Adrenal gland (tissue), 12 donors: ENCODE measurements around the gene MMP15. TPM values are rescaled to one million over a fixed set of nuclear protein-coding genes. Genes with fewer than 3 reads are reported as not detected.

ENCODE experiments used
- DNase-seq, 7 donors: peaks; one replicate each; pipeline ENCODE4 v3.0.0-alpha.2; 2019 to 2020
- H3K27ac ChIP-seq, 5 donors: fragments of 200-600 bp; sonication (generic) in 4 of 5; 1 replicate in 3 of 5; 2 replicates in 2 of 5; pipeline versions ENCODE4 v1.5.1 to v1.8.0; 2016 to 2020; ENCODE audit warnings: mild to moderate bottlenecking in 1 of 5
- H3K27me3 ChIP-seq: fragments of 200-600 bp; 2 replicates; pipeline ENCODE4 v1.8.0; 2021
- H3K36me3 ChIP-seq, 2 donors: fragments of 200-600 bp; replicated peaks in 1 of 2; 1 replicate in 1 of 2; 2 replicates in 1 of 2; pipeline versions ENCODE4 v1.5.1 to v1.8.0; 2018 to 2022
- H3K4me1 ChIP-seq, 2 donors: fragments of 200-600 bp; replicated peaks in 1 of 2; 1 replicate in 1 of 2; 2 replicates in 1 of 2; pipeline versions ENCODE4 v1.5.1 to v1.8.0; 2018 to 2021
- H3K4me3 ChIP-seq, 4 donors: fragments of 200-600 bp; sonication (generic) in 3 of 4; one replicate each; pipeline ENCODE4 v1.5.1; 2016 to 2018
- H3K9me3 ChIP-seq, 3 donors: fragments of 200-600 bp; sonication (generic) in 1 of 3; replicated peaks in 1 of 3; 1 replicate in 2 of 3; 2 replicates in 1 of 3; pipeline versions ENCODE4 v1.5.1 to v1.8.0; 2016 to 2021
- CTCF ChIP-seq, 6 experiments: fragments of 450-650 bp in 4 of 6; fragments of 200-600 bp in 2 of 6; sonication (generic) in 1 of 6; IDR thresholded peaks; 1 replicate in 5 of 6; 2 replicates in 1 of 6; pipeline versions ENCODE4 v1.5.1 to v1.8.0; 2016 to 2021; ENCODE audit warnings: antibody characterized with exemption in 6 of 6, mild to moderate bottlenecking in 2 of 6, moderate library complexity in 1 of 6
- POLR2A ChIP-seq, 2 donors: fragments of 450-650 bp; IDR thresholded peaks; one replicate each; pipeline ENCODE4 v1.6.1; 2017; ENCODE audit warnings: antibody characterized with exemption in 2 of 2, mild to moderate bottlenecking in 2 of 2, moderate library complexity in 1 of 2
- WGBS, 4 donors: extraction: QIAGEN DNeasy Blood & Tissue Kit in 2 of 4; methylation state at CpG; one replicate each; pipeline versions ENCODE4 v1.1.5 to v1.1.7; 2013 to 2017; 5-methylcytosine and 5-hydroxymethylcytosine counted together
- intact Hi-C, 2 donors: fragments of 100-400 bp; cut with DNase I; formaldehyde crosslinking; loops; one replicate each; pipeline versions ENCODE4 v1.14.1 to v1.15.0; 2022 to 2023
- polyA plus RNA-seq, 3 donors: library from polyadenylated mRNA; stranded (reverse); fragments of 200-250 nt in 2 of 3; fragments of 350-450 nt in 1 of 3; fragmentation: Illumina TruSeq in 1 of 3; extraction: RNeasy Lipid Tissue Mini Kit (QIAGEN cat#74804) in 1 of 3; gene quantifications; one replicate each; pipeline ENCODE4 v1.2.3, GENCODE V29; 2013 to 2014
- total RNA-seq, 9 donors: library from RNA; depleted of rRNA in 4 of 9; stranded (reverse); fragments of >200 nt in 4 of 9; fragments of 120-200 nt in 1 of 9; fragmentation: NEBNext Ultra II Directional in 1 of 9; extraction: Animal tissue kit (Norgen Biotek cat#: 25700) in 1 of 9; gene quantifications; one replicate each; pipeline versions ENCODE4 v1.1.0 to v1.2.4, GENCODE V29; 2013 to 2023
- donor health status: healthy with polysubstance abuse.
- donor health status: Bipolar disorder and iron deficiency.
- donor health status: DM: yes; HTN: yes; CAD: no.
- donor health status: DM: no; HTN: no; CAD: no.
- donor health status: DM: no; HTN: no; CAD: no.
- donor health status: DM: yes; HTN: yes; CAD: no.

The MMP15 gene
- total and polyA plus RNA-seq, 12 donors = 2.5 to 11.4 (median 7.2) TPM

- 70 to 89% (median 86%) methylated on average over 4 of the region's 4 CpGs for WGBS, 4 donors
- TF ChIP-seq CTCF (IDR thresholded peaks at IDR 0.05) (no peak), POLR2A (IDR thresholded peaks at IDR 0.05) (no peak)
- no peaks in the 10 kb centered on the region for H3K27me3 ChIP-seq
- intact Hi-C loops = loop anchor here (5.0 to 10.0 kb wide), 3 partner anchors 52 to 410 kb away; no protein-coding TSS in a partner anchor
- H3K27ac ChIP-seq = no peak overlapping the region
- no peak overlapping the region for H3K4me3 ChIP-seq
- DNase-seq = no peak
- H3K9me3 ChIP-seq = no peaks in the 10 kb centered on the region
- peaks cover 0 to 22% of the 10 kb centered on the region in 2 donors for H3K36me3 ChIP-seq
- peaks cover 5 to 8% of the 10 kb centered on the region in 2 donors for H3K4me1 ChIP-seq
These were observed 31.2 kb upstream of the MMP15 start for GRCh38 chr16:57994361-57994760.

- TF ChIP-seq POLR2A (IDR thresholded peaks at IDR 0.05) = no peak
- TF ChIP-seq CTCF (IDR thresholded peaks at IDR 0.05) = peak in 5 of 6 experiments; percentile 16 to 53 (median 46)
- intact Hi-C loops = loop anchor here (5.0 to 10.0 kb wide), 5 partner anchors 52 to 410 kb away; no protein-coding TSS in a partner anchor
These were observed 30.8 kb upstream of the MMP15 start for GRCh38 chr16:57994778-57995177.

DNA sequence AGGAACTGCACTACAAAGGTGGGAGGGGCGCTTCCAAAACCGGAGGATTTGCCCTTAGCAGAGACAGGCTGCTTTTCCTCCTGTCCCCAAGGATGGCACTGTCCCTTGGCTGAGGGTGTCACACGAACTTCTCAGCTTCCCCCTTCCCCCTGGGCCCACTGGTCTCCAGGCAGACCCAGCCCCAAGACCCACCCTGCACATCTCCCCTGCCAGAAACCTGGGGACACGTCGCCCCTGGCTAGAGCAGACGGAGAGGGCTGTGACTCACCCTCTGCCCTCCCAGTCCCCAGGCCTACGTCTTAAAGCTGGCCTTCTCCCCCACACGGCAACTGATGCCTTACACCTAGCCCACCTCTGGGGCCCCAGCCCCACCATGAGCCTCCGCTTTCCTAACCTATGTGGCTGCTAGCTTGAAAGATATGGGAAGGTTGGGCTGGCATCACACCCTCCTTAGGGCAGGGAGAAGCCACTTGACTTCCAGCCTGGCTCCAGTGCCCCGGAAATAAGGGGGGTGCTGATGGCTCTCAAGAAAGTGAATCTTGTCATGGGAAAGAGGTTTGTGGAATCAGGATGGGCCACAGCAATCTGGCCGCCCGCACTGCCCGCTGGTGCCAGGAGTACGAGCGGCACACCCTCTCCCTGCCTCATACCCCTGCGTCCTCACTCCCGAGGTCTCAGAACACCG lies 29.7 kb upstream of the MMP15 start:
- Histone ChIP-seq H3K27ac (no peak overlapping the region), H3K36me3 (peaks cover 0 to 22% of the 10 kb centered on the region in 2 donors), H3K27me3 (no peaks in the 10 kb centered on the region), H3K9me3 (no peaks in the 10 kb centered on the region), H3K4me3 (no peak overlapping the region), H3K4me1 (peaks cover 13 to 14% of the 10 kb centered on the region in 2 donors)
- 74 to 96% (median 80%) methylated on average over 7 to 18 of the region's 18 CpGs for WGBS, 4 donors
- TF ChIP-seq CTCF (IDR thresholded peaks at IDR 0.05) (no peak), POLR2A (IDR thresholded peaks at IDR 0.05) (no peak)
- intact Hi-C loops = loop anchor here in 1 of 2 donors (5.0 to 10.0 kb wide), 3 partner anchors 94 to 411 kb away; no protein-coding TSS in a partner anchor
- DNase-seq = no peak

More at GRCh38 chr16:57994778-57995177, 30.8 kb upstream of the MMP15 start:
- H3K4me1 ChIP-seq = peaks cover 10 to 12% of the 10 kb centered on the region in 2 donors
- H3K27ac ChIP-seq = no peak overlapping the region
- no peaks in the 10 kb centered on the region for H3K27me3 ChIP-seq
- DNase-seq = peak in 6 of 7 donors; percentile 70 to 85 (median 76)
- no peak overlapping the region for H3K4me3 ChIP-seq
- H3K36me3 ChIP-seq = peaks cover 0 to 22% of the 10 kb centered on the region in 2 donors
- 11 to 25% (median 16%) methylated on average over 4 of the region's 4 CpGs for WGBS, 4 donors
- H3K9me3 ChIP-seq = no peaks in the 10 kb centered on the region

- intact Hi-C loops = loop anchor here in 1 of 2 donors (5.0 to 10.0 kb wide), 3 partner anchors 94 to 412 kb away; no protein-coding TSS in a partner anchor
- H3K9me3 ChIP-seq = no peaks in the 10 kb centered on the region
- DNase-seq = no peak
- H3K27ac ChIP-seq = no peak overlapping the region
- WGBS, 4 donors = 95 to 96% (median 96%) methylated on average over 34 to 62 of the region's 62 CpGs
- H3K27me3 ChIP-seq = no peaks in the 10 kb centered on the region
- TF ChIP-seq CTCF (IDR thresholded peaks at IDR 0.05) (no peak), POLR2A (IDR thresholded peaks at IDR 0.05) (no peak)
- peaks cover 0 to 22% of the 10 kb centered on the region in 2 donors for H3K36me3 ChIP-seq
- H3K4me1 ChIP-seq = peaks cover 14% of the 10 kb centered on the region in 2 donors
- H3K4me3 ChIP-seq = no peak overlapping the region
These were observed 29.0 kb upstream of the MMP15 start for GRCh38 chr16:57996406-57997175.
